PFSK-1 (cell line): ENCODE measurements around the gene SAAL1.

Experiments
- FOXP2 ChIP-seq: optimal IDR thresholded peaks from 2 replicates; pipeline ENCODE3; 2011; ENCODE audit warnings: borderline replicate concordance, control low read depth, inconsistent platforms; ENCODE audit not compliant: insufficient read depth; ENCODE audit errors: extremely low read length, extremely low read depth
- POLR2AphosphoS5 ChIP-seq: IDR thresholded peaks from 2 replicates; pipeline ENCODE4 v1.6.1; 2012; ENCODE audit warnings: low read depth, mild to moderate bottlenecking, control low read depth, low read length, moderate library complexity
- SIN3A ChIP-seq: IDR thresholded peaks from 2 replicates; pipeline ENCODE4 v1.6.1; 2012; ENCODE audit warnings: mild to moderate bottlenecking, low read length, moderate library complexity, borderline replicate concordance; ENCODE audit not compliant: insufficient read depth
- TAF1 ChIP-seq: IDR thresholded peaks from 2 replicates; pipeline ENCODE4 v1.6.1; 2012; ENCODE audit warnings: low read length, control low read depth, borderline replicate concordance; ENCODE audit not compliant: insufficient read depth
- TF ChIP-seq, protein P1 (sequence below), 2 experiments: IDR thresholded peaks; 2 replicates each; pipeline versions ENCODE4 v1.6.1 to v1.8.0; 2011 to 2012; ENCODE audit warnings: low read depth in 2 of 2, low read length in 2 of 2, control low read depth in 1 of 2, inconsistent platforms in 1 of 2, mild to moderate bottlenecking in 1 of 2, moderate library complexity in 1 of 2; ENCODE audit not compliant: insufficient read depth in 1 of 2

DNA sequence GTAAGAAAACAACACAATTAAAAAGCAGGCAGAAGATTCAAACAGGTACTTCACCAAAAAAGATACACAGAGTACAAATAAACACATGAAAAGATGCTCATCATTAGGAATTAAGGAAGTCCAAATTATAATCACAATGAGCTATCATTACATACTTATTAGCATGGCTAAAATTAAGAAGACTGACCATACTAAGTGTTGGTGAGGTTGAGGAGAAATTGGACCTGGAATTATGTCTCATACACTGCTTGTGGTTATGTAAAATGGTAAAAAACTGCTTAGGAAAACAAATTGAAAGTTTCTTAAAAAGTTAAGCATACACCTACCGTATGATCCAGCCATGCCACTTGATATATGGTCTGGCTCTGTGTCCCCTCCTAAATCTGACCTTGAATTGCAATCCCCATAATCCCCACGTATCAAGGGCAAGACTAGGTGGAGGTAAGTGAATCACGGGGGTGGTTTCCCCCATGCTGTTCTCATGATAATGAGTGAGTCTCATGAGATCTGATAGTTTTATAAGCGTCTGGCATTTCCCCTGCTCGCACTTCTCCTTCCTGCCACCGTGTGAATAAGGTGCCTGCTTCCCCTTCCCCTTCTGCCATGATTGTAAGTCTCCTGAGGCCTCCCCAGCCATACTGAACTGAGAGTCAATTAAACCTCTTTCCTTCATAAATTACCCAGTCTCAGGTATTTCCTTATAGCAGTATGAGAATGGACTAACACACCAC, 4.8 kb downstream of the SAAL1 start:
- TF ChIP-seq, protein P1, sequence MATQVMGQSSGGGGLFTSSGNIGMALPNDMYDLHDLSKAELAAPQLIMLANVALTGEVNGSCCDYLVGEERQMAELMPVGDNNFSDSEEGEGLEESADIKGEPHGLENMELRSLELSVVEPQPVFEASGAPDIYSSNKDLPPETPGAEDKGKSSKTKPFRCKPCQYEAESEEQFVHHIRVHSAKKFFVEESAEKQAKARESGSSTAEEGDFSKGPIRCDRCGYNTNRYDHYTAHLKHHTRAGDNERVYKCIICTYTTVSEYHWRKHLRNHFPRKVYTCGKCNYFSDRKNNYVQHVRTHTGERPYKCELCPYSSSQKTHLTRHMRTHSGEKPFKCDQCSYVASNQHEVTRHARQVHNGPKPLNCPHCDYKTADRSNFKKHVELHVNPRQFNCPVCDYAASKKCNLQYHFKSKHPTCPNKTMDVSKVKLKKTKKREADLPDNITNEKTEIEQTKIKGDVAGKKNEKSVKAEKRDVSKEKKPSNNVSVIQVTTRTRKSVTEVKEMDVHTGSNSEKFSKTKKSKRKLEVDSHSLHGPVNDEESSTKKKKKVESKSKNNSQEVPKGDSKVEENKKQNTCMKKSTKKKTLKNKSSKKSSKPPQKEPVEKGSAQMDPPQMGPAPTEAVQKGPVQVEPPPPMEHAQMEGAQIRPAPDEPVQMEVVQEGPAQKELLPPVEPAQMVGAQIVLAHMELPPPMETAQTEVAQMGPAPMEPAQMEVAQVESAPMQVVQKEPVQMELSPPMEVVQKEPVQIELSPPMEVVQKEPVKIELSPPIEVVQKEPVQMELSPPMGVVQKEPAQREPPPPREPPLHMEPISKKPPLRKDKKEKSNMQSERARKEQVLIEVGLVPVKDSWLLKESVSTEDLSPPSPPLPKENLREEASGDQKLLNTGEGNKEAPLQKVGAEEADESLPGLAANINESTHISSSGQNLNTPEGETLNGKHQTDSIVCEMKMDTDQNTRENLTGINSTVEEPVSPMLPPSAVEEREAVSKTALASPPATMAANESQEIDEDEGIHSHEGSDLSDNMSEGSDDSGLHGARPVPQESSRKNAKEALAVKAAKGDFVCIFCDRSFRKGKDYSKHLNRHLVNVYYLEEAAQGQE (IDR thresholded peaks at IDR 0.05; ENCODE audit: insufficient read depth in 1 of 2, low read depth in 2 of 2, low read length in 2 of 2), result no peak
- TF ChIP-seq SIN3A (no peak), POLR2AphosphoS5 (no peak), TAF1 (no peak), FOXP2 (no peak)
